ENCODE data around the gene SIK3. TPM values are rescaled to one million over a fixed set of nuclear protein-coding genes. Genes with fewer than 3 reads are reported as not detected.
A peak's percentile ranks its signal among the peaks of the same experiment; 100 is the strongest.

SIK3 gene
- total and polyA plus RNA-seq, 12 donors: 11.7 to 176 (median 25.2) TPM

GRCh38 chr11:116875194-116875593, 223.0 kb downstream of the SIK3 start:
- H3K27me3 ChIP-seq: no peaks in the 10 kb centered on the region
- peaks cover 0 to 21% of the 10 kb centered on the region in 2 donors for H3K36me3 ChIP-seq (replicated peaks in 1 of 2)
- TF ChIP-seq CTCF (IDR thresholded peaks at IDR 0.05) (no peak), POLR2A (IDR thresholded peaks at IDR 0.05) (no peak)
- no peak overlapping the region for H3K4me3 ChIP-seq
- no peaks in the 10 kb centered on the region for H3K9me3 ChIP-seq (replicated peaks in 1 of 3)
- WGBS, 4 donors: 97 to 98% (median 97%) methylated on average over 6 to 7 of the region's 7 CpGs
- H3K4me1 ChIP-seq (replicated peaks in 1 of 2): no peaks in the 10 kb centered on the region
- H3K27ac ChIP-seq: no peak overlapping the region
- no peak for DNase-seq
- intact Hi-C loops (cut with DNase I): loop anchor here in 1 of 2 donors (5.0 kb wide), 1 partner anchor 237 kb away; no protein-coding TSS in a partner anchor

DNA sequence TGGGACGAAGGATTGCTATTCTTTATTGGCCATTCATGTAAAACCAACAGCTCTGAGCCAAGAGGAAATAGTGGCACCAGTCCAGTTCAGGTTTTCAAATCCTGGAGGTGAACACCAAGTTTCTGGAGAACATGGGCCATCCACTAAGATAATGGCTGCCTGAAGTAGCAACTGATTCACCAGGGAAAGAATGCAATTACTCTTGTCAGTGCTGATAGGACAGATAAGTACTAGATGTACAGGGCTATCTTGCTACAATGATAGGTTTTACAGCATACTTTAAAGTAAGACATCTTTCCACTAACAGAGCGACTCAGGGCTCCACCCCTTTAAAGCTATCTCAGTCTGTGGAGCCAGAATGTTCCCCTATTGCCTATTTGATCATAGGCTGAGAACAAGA, 224.0 kb downstream of the SIK3 start:
- H3K4me3 ChIP-seq: no peak overlapping the region
- WGBS, 4 donors: 82 to 93% (median 89%) methylated on average over 2 of the region's 2 CpGs
- no peak for TF ChIP-seq POLR2A (IDR thresholded peaks at IDR 0.05)
- no peak for TF ChIP-seq CTCF (IDR thresholded peaks at IDR 0.05)
- H3K4me1 ChIP-seq (replicated peaks in 1 of 2): no peaks in the 10 kb centered on the region
- H3K36me3 ChIP-seq (replicated peaks in 1 of 2): peaks cover 0 to 21% of the 10 kb centered on the region in 2 donors
- intact Hi-C loops (cut with DNase I): no loop called here
- H3K27me3 ChIP-seq: no peaks in the 10 kb centered on the region
- peak in 2 of 7 donors; percentile 7 to 27 for DNase-seq
- no peaks in the 10 kb centered on the region for H3K9me3 ChIP-seq (replicated peaks in 1 of 3)
- no peak overlapping the region for H3K27ac ChIP-seq

DNA sequence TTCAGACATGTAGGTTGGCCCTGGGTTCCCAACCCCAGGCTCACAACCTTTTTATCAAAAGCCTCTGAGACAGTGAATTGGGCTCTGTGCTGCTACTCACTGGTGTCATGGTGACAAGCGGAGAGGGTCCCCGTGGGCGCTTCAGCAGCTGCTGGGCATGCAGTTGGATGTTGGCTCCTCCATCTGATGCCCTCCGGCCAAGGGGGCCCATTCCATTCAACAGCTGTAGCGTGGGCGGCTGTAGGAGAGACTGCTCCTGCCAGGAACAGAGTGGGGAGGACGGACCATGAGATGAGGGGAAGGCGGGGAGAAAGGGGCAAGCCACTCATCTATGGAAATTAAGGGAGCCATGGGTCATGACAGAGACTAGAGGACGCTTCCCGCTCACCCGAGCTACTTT, 224.8 kb downstream of the SIK3 start:
- Histone ChIP-seq H3K36me3 (replicated peaks in 1 of 2) (peaks cover 0 to 21% of the 10 kb centered on the region in 2 donors), H3K4me1 (replicated peaks in 1 of 2) (no peaks in the 10 kb centered on the region), H3K27me3 (no peaks in the 10 kb centered on the region), H3K27ac (no peak overlapping the region), H3K4me3 (no peak overlapping the region), H3K9me3 (replicated peaks in 1 of 3) (no peaks in the 10 kb centered on the region)
- intact Hi-C loops (cut with DNase I): no loop called here
- 94 to 98% (median 98%) methylated on average over 11 of the region's 11 CpGs for WGBS, 4 donors
- no peak for DNase-seq
- no peak for TF ChIP-seq CTCF (IDR thresholded peaks at IDR 0.05)
- TF ChIP-seq POLR2A (IDR thresholded peaks at IDR 0.05): no peak

- no peak overlapping the region for H3K4me3 ChIP-seq
- 63 to 75% (median 68%) methylated on average over 3 of the region's 3 CpGs for WGBS, 4 donors
- H3K27ac ChIP-seq: peak overlapping the region in 1 of 5 donors; percentile 63
- no peaks in the 10 kb centered on the region for H3K9me3 ChIP-seq (replicated peaks in 1 of 3)
- H3K27me3 ChIP-seq: no peaks in the 10 kb centered on the region
- TF ChIP-seq POLR2A (IDR thresholded peaks at IDR 0.05): no peak
- H3K4me1 ChIP-seq (replicated peaks in 1 of 2): no peaks in the 10 kb centered on the region
- peaks cover 0 to 39% of the 10 kb centered on the region in 2 donors for H3K36me3 ChIP-seq (replicated peaks in 1 of 2)
- DNase-seq: peak in 2 of 7 donors; percentile 10 to 28
- intact Hi-C loops (cut with DNase I): no loop called here
Measured at GRCh38 chr11:116871248-116871647, 227.0 kb downstream of the SIK3 start.

GRCh38 chr11:116870054-116870453, 228.2 kb downstream of the SIK3 start:
- Histone ChIP-seq H3K27ac (no peak overlapping the region), H3K4me1 (replicated peaks in 1 of 2) (no peaks in the 10 kb centered on the region), H3K27me3 (no peaks in the 10 kb centered on the region), H3K36me3 (replicated peaks in 1 of 2) (peaks cover 0 to 43% of the 10 kb centered on the region in 2 donors), H3K4me3 (no peak overlapping the region), H3K9me3 (replicated peaks in 1 of 3) (no peaks in the 10 kb centered on the region)
- 74 to 87% (median 79%) methylated on average over 3 of the region's 3 CpGs for whole genome bisulfite sequencing, 4 donors
- intact Hi-C loops (cut with DNase I): no loop called here
- TF ChIP-seq POLR2A (IDR thresholded peaks at IDR 0.05): no peak
- TF ChIP-seq CTCF (IDR thresholded peaks at IDR 0.05): no peak
- no peak for DNase-seq

Data from adrenal gland (tissue), 12 donors.